Measurements from ENCODE around the gene CGA. TPM values are rescaled to one million over a fixed set of nuclear protein-coding genes. Genes with fewer than 3 reads are reported as not detected.

The CGA gene
- total and polyA plus RNA-seq, 10 donors, result not detected

DNA sequence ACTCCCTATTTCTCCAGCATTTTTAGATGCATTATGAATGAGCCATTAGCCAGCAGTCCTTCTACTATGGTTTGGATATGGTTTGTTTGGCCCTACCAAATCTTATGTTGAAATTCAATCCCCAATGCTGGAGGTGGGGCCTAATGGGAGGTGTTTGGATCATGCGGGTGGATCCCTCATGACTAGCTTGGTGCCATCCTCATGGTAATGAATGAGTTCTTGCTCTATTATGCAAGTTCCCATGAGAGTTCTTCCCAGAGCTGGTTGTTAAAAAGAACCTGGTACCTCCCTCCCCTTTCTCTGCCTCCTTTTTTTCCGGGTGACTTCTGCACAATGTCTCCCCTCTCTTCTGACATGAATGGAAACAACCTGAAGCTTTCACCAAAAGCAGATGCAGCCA, 6.2 kb upstream of the CGA start:
- peaks cover 0 to 20% (median 0%) of the 10 kb centered on the region in 6 donors for H3K4me1 ChIP-seq
- no peaks in the 10 kb centered on the region for H3K36me3 ChIP-seq
- WGBS, 5 donors, result 67 to 95% (median 90%) methylated on average over 2 of the region's 2 CpGs
- no peak overlapping the region for H3K27ac ChIP-seq
- H3K9me3 ChIP-seq, result no peaks in the 10 kb centered on the region
- H3K4me3 ChIP-seq, result no peak overlapping the region
- intact Hi-C loops (cut with DNase I; ENCODE audit: low total_unique reads), result no loop called here
- no peak for TF ChIP-seq POLR2A (IDR thresholded peaks at IDR 0.05)
- no peak for TF ChIP-seq CTCF (IDR thresholded peaks at IDR 0.05 in 8 of 11, conservative IDR thresholded peaks at IDR 0.05 in 3 of 11)
- no peak for TF ChIP-seq POLR2AphosphoS5 (IDR thresholded peaks at IDR 0.05)
- H3K27me3 ChIP-seq (replicated peaks in 1 of 7), result peaks cover 0 to 2% (median 0%) of the 10 kb centered on the region in 7 donors
- DNase-seq, result no peak

DNA sequence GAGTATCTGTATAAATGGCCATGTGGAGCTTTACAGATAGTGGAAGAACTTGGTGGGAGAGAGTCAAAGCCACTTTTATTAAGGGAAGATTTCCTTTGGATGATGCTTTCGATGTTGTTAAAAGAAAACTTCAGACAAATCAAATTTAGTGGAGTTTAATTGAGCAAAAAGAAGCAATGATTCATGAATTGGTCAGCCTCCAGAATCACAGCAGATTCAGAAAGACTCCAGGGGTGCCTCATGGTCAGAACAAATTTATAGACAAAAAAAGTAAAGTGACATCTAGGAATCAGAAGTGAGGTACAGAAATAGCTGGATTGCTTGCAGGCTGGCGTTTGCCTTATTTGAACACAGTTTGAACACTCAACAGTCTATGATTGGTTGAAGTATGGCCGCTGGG, 5.3 kb upstream of the CGA start:
- Histone ChIP-seq H3K36me3 (no peaks in the 10 kb centered on the region), H3K4me3 (no peak overlapping the region), H3K4me1 (peaks cover 0 to 16% (median 0%) of the 10 kb centered on the region in 6 donors), H3K27me3 (replicated peaks in 1 of 7) (peaks cover 0 to 8% (median 0%) of the 10 kb centered on the region in 7 donors), H3K9me3 (no peaks in the 10 kb centered on the region), H3K27ac (no peak overlapping the region)
- 77 to 92% (median 84%) methylated on average over 3 of the region's 3 CpGs for WGBS, 5 donors
- intact Hi-C loops (cut with DNase I; ENCODE audit: low total_unique reads), result no loop called here
- TF ChIP-seq POLR2AphosphoS5 (IDR thresholded peaks at IDR 0.05), result no peak
- TF ChIP-seq POLR2A (IDR thresholded peaks at IDR 0.05), result no peak
- no peak for TF ChIP-seq CTCF (IDR thresholded peaks at IDR 0.05 in 8 of 11, conservative IDR thresholded peaks at IDR 0.05 in 3 of 11)
- no peak for DNase-seq

DNA sequence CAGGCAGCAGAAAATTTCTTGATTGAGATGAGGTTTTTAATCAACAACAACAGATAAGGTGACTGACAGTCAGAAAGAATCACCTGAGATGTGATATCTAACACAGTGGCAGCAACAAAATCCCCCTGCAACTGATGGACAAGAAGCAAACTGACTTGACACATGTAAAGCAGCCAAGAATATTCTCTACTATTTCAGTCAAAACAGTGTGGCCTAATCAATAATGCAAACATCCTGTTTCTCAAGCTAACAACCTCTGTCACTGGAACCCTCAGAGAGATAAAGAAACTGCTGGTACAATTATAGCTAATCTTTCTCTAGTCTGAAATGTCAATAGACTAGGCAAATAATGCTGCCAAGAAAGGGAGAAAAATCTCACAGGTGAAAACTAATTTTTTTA, 4.6 kb upstream of the CGA start:
- no peak for DNase-seq
- peaks cover 0 to 8% (median 0%) of the 10 kb centered on the region in 7 donors for H3K27me3 ChIP-seq (replicated peaks in 1 of 7)
- H3K36me3 ChIP-seq, result no peaks in the 10 kb centered on the region
- TF ChIP-seq CTCF (IDR thresholded peaks at IDR 0.05 in 8 of 11, conservative IDR thresholded peaks at IDR 0.05 in 3 of 11) (no peak), POLR2AphosphoS5 (IDR thresholded peaks at IDR 0.05) (no peak), POLR2A (IDR thresholded peaks at IDR 0.05) (no peak)
- H3K4me3 ChIP-seq, result no peak overlapping the region
- intact Hi-C loops (cut with DNase I; ENCODE audit: low total_unique reads), result no loop called here
- no peaks in the 10 kb centered on the region for H3K9me3 ChIP-seq
- no peak overlapping the region for H3K27ac ChIP-seq
- H3K4me1 ChIP-seq, result peaks cover 0 to 9% (median 0%) of the 10 kb centered on the region in 6 donors

DNA sequence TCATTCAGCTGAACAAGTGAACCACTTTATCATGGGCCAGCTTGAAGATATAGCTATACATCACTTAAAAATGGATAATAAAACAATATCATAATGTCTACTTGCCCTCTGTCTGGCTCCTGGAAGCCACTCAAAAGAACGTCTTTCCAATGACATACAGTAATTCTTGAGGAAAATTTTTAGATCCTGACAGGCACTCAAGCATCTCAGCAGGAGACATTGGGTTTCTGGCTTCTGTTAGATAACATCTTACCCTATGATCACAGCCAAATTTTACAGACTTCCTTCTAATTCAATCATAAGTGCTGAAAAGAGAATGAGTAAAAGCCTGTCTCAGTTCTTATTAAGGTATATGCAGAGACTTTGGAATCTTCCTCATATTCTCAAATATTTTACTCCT, 330 bp downstream of the CGA start:
- no peaks in the 10 kb centered on the region for H3K9me3 ChIP-seq
- H3K36me3 ChIP-seq, result no peaks in the 10 kb centered on the region
- WGBS, 5 donors, result 63 to 89% (median 67%) methylated on average over 1 of the region's 1 CpG
- no peak for TF ChIP-seq POLR2A (IDR thresholded peaks at IDR 0.05)
- TF ChIP-seq POLR2AphosphoS5 (IDR thresholded peaks at IDR 0.05), result no peak
- TF ChIP-seq CTCF (IDR thresholded peaks at IDR 0.05 in 8 of 11, conservative IDR thresholded peaks at IDR 0.05 in 3 of 11), result no peak
- H3K4me3 ChIP-seq, result no peak overlapping the region
- DNase-seq, result no peak
- H3K27ac ChIP-seq, result no peak overlapping the region
- intact Hi-C loops (cut with DNase I; ENCODE audit: low total_unique reads), result no loop called here
- peaks cover 0 to 7% (median 0%) of the 10 kb centered on the region in 6 donors for H3K4me1 ChIP-seq
- peaks cover 0 to 8% (median 0%) of the 10 kb centered on the region in 7 donors for H3K27me3 ChIP-seq (replicated peaks in 1 of 7)
